Left kidney (tissue), 2 donors: ENCODE results near the gene MAST4. TPM values are rescaled to one million over a fixed set of nuclear protein-coding genes. Genes with fewer than 3 reads are reported as not detected.
"Not testable (repeated sequence)": the region's sequence is repeated elsewhere in the genome, so short reads cannot be mapped to it uniquely, and the experiment has no call there.

Experiments used
- DNase-seq: peaks from one replicate; pipeline ENCODE4 v3.0.0-alpha.2; 2013
- polyA plus RNA-seq: library from polyadenylated mRNA; unstranded; fragments of 120-200 nt; gene quantifications from one replicate; pipeline ENCODE4 v1.2.1, GENCODE V29; 2013; ENCODE audit not compliant: insufficient read length

Gene MAST4
- polyA plus RNA-seq, 1 donor, result 19.7 TPM

DNA sequence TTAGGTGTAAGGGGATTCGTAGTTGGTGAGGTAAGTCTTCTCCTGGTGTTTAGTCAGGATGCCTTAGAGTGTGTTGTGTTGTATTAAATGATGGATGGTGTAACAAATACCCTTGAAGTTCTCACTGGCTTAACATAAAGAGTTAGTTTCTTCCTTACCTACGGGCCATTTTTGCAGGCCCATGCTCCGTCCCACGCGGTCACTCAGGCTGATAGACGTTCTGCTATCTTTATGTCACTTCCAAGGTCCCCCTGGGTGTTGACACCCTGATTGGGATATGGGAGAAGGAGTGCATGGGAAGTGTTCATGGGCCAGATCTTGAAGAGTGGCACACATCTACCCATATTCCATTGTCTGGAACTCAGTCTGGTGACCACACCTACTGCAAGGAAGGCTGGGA, 214.0 kb downstream of the MAST4 start:
- DNase-seq, result no peak

DNA sequence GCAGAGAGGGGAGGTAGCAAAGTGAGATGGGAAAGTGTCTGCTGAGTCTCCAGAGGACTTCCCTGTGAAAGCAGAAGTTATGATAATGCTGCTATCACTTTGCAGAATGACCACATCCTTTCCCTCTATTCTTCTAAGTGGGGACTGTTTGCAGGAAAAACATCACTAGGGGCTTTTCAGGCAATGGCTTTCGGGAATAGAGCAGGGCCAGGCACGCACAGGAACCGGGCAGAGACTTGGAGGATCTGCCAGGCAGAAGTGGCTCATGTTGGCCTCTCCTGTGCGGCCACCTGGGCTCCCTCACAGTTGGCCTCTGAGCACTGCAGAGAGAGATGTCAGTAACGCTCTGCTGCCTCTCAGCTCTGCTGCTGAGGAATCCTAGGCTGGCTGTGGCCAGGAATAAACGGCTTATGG, 214.7 kb downstream of the MAST4 start:
- DNase-seq, result no peak

DNA sequence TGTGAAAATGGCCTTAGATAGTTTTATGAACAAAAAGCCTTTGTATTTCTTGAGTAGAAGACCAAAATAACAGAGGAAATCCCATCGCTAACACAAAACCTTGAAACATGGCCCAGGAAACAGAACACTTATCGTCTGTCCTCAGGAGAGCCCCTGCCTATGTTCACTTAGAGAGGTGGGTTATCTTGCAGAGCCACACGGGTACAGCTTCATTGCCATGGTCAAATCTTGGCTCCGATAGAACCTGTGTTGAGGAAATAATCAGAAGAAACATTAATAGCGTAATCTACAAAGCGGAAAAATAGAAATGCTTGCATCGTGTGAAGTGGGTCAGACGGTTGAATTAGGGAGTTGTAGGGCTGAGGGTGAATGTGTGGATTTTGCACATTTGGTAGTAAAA, 216.1 kb downstream of the MAST4 start:
- no peak for DNase-seq

DNA sequence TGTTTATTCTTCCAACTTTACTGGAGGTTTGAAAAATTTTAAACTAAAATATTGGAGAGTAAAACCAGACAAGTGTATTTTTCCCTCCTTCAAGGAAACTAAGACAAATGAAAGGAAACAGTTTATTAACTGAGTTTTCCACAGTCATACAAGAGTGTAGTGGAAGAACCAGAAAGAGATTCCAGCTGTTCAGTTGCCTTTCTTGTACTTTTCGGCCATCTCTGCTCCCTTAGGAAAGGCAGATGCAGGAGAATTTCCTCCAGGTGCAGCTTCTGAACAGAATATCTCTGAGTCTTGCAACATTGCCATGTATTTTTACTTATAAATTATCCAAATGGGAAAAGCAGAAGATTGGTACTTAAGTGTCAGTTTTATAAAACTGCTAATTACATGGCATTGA, 217.1 kb downstream of the MAST4 start:
- DNase-seq, result no peak

DNA sequence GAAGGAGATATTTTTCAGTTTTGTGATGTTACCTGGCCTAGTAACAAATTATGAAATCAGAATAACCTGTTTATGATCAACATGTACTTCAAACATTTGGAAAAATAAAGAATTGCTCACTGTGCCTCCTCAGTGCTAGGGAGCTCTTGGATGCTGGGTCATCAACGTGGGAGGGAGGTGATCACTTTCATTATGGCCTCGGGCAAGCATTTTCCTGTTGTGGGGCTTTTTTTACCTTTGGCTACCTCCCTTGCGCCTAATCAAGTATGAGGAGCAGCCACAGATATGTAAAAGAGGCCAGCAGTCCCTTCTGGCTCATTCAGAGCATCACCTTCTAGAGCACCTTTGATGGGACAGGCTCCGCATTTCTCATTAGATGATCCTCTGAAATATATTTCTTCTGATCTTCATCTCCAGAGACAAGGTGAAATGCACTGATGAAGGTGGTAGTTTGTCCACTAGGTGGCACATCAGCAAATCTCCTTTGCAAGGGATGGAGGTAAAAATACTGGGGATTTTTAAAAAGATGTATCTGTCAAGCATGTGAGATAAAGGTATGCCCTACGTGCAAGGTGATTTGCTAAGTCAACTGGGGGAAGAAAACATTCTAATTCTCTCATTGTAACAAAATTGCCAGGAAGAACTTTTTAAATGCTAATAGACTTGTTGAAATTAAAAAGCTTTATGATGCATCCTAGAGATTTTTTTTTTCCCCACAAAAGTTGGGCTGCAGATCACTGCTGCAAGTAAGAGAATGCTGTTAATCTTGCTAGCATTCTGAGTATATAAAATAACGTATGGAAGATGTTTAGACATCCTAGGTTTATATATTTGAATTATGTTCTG, 218.2 kb downstream of the MAST4 start:
- no peak for DNase-seq

DNA sequence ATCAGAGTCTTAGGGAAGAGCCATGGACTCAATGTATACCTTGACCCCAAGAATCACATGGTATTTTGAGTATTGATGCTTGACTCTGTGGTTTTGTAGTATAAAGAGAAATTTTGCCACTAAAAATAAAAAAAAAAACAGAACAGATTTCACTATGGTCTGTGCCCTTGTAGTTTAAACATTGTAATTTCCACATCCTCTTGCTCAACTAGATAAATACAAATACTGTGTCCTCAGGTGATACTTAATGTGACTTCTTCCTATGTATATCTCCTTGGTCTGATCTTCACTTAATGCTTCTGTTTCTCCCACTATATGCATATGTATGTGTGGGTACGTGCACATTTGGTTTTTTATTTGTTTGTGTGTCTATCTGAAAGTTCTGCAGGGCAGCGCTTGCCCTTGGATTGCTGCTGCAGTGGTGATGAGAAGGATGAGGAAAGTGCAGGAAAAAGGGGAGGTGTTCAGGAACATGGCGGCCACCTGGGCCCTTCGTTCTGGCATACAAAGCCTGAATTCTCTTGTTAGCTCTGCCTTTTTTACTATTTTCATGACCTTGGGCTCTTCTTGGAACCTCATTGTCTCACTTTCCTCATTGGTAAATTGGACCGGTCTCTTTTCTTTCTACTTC, 222.2 kb downstream of the MAST4 start:
- no peak for DNase-seq

DNA sequence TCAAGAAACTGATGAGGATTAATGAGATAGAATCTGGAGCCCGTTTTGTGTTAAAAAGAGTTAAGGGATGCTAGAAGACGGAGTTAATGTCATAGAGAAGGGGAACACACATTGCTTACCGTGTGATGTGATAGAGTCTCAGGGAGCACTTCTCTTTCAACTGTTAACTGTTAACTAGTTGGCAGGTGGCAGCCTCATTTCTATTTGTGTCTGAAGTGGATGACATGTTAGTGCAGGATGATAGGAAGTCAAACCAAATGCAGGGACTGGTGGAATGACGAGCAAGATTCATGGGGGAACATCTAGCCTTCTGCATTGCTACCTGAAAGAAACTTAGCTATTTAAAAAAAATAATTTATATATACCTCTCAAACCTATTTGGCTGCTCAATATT, 222.7 kb downstream of the MAST4 start:
- DNase-seq, result no peak

DNA sequence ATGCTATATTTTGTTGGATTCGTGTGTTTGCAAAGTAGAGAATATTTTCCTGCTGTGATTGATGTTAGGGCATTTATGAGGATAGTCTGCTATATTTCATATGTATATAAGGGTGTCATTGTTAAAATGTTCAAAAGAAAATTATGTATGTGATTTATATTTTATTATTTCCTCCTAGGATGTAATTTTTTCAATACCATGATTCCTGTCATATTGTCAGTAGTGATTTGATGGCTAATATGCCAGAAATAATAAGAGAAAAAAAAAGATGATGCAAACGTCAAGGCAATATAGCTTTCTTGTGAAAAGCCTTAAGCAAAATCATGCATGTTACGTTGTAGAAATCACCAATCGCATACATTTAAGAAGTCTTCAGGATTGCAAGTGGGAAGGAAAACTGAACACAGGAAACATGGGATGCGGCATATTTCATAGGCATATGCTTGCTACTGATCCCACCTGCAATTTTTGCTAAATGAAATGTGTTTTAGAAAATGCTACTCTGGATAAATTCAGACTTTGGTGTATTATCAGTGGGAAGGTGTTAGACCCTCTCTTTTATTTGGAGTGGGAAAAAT, 224.5 kb downstream of the MAST4 start:
- DNase-seq, result no peak

DNA sequence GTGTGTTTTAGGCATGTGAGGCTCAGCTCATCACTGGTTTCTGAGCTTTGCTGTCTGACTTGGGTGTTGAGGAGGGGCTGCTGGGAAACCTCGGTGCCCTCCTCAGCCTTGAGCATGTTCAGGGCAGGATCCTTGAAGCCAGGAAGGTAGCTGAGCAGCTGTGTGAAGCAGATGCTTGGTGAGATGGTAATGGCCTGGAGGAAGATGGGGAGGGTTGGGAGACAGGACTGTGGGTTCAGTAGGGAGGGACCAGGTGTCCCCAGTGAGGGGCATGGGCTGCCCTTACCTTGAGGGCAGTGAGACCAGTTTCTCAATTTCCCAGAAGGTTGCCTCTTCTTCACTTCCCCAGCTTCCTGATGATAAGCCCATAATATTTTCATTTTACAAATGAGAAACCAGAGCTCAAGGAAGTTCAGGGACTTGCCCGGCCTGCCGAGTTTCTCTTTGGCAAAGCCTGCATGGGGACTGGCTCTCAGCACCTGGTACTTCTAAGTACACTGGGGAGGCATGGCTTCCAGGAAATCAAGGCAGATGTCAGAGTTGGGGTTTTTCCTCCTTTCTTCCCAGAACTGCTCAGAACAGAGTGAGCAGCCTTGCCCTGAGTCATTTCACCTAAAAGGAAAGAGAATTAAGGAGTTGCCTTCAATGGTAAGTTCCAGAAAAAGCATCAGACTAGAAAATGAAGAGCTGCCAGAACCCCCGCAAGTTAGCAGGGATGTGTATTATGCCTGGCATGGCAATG, 225.7 kb downstream of the MAST4 start:
- no peak for DNase-seq

DNA sequence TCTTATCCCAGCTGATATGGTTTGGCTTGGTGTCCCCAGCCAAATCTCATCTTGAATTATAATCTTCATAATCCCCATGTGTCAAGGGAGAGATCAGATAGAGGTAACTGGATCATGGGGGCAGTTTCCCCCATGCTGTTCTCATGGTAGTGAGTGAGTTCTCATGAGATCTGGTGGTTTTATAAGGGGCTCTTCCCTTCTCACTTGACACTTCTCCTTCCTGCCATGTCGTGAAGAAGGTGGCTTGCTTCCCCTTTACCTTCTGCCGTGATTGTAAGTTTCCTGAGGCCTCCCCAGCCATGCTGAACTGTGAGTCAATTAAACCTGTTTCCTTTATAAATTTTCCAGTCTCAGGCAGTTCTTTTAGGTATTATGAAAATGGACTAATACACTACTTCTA, 226.7 kb downstream of the MAST4 start:
- DNase-seq, result not testable (repeated sequence)

DNA sequence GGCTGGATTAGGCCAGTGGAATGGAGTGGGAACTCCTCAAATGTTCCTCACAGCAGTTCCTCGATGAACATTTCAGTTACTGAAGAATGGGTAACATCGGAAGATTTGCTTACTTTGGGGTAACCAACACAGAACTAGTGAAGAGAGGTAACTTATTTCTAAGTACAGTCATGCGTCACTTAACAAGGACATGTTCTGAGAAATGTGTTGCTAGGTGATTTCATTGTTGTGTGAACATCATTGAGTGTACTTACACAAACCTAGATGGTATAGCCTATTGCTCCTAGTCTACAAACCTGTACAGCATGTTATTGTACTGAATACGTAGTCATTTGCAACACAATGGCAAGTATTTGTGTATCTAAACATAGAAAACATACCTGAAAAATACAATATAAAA, 228.3 kb downstream of the MAST4 start:
- DNase-seq, result no peak

DNA sequence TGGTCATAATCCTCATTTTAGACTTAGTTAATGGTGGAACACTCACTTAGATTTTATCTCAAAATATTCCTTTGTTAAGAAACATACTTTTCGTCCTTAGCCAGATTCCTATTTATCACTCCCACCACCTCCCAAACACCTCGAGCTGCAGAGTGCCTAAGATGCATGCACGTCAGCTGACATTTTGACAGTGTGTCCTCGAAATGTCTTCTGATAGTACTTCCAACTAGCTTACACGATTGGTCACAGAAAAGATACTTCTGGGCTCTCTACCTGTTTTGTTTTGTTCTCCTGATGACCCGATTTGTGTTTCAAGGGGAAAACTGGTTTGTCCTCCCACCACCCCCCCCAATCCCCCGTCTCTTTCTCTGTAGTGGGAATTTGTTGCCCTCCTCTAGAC, 230.1 kb downstream of the MAST4 start:
- DNase-seq, result no peak

DNA sequence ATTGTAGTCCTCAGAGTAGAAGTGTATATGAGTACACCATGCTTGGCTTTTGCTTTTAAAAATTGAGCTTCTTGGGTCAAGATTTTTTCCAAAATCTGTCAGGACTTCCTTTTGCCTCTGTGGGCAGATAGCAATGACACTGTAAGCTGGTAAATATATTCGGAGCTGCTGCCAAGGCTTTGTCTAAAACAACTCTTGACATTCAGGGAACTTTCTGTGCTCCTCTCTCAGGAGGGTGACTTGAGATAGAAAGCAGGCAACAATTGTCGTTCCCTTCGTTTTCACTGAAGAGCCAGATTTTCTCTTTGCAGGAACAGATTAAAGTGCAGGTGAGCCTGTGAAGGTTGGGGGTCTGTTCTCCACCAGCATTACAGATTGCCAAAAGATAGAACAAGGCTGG, 230.5 kb downstream of the MAST4 start:
- no peak for DNase-seq

DNA sequence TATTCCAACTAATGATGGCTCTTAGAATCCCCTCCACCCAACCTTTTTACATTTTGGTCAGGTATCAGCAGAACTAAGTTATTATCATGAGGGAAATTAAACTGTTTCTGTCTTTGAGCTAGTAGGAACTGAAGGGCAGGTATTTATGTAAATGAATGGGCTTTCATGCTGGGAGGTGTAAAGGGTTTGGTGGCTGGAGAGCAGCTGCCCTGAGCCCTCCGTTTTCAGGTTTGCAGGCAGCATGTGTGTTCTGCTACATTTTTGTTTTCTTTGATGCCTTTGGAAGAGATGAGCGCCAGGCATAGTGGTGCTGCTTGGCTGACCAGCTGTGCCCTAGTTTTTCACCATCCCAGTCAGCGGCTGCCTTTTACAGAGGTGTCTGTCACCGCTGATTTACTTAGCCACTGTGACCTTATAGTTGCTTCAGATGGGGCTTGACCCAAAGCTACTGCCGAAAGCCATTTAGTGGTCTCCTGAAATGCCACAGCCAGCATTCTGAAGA, 231.9 kb downstream of the MAST4 start:
- DNase-seq, result no peak

DNA sequence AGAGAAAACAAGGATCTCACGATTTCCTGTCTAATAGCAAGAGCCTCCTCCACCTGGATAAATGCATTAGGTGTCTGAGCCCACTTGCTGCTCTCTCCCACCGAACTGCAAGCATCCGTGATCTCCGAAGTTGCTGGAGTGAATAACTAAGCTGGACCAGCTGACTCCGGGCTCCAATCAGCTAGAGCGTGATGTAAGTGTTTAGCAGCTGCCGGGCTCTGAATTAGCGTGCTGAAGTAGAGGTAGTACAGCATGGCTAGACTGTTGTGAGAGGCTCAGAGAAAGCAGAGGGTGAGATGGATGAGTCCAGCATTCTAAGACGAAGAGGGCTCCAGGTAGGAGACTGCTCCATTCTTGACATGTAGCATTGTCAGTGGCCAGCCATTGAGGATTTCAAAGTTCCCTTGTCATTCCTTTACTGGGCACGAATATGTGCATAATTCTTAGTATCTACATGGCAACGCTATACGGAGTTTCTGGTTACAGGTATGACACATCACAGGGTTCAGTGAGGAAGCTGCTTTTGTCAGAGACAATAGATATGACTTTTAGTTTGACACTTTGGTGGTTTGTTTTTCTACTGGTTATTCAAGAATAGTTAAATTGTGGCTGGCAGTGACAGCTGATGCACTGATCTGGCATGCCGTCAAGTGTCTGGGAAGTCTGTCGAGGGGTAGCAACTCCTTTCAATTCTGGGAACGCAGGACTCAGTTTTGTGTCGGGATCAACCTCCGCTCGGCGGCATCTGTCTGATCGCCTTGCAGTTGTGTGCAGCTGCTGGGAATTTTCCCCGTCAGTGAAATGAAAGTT, 232.6 kb downstream of the MAST4 start:
- DNase-seq, result peak; percentile 83

DNA sequence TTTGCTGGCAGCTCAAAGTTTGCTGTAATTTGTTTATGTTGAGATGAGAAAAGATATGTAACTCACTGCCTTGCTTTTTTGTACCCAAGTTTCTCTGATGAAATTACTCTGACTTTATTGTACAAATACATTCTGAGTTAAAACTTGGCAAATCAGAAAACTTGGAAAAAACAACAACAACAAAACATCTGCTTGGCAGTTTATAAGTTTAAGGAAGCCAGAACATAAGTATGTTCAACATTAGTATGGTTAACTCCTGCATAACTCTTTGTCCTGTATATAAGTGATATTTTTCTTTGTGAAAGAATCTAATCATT, 233.1 kb downstream of the MAST4 start:
- no peak for DNase-seq

DNA sequence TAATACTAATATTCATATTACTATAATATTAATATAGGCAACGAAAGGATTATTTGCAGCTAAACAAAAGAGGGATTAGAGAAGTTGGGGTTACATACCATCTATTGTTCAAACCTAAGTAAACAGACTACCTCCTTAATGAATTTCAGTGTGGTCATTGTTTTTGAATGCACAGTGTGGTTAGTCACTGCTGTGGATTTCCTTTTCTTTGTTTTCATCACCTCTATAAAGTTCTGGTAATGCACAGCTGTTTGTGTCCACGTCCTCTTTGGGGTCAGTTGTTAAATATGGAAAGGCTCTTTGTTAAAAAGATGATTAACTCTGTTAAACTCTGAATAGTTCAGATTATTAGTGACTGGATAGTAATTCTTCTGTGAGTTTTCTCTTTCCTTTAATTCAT, 233.6 kb downstream of the MAST4 start:
- DNase-seq, result no peak

DNA sequence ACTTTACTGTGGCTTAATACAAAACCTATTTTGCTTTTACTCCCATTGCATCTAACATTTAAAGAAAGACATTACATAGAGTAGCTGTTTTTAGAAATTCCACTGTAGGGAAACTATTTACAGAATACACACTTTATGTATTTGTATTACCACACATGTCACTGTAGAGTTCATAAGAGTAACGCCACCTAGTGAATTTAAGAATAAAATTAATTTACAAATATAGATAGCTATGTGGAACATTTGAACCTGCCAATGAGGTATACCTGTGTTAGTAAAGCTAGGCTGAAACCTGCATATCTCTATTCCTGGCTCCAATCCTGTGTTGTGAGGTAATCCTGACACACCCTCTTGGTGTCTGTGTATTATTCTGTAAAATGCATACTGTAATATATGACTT, 234.4 kb downstream of the MAST4 start:
- DNase-seq, result no peak

DNA sequence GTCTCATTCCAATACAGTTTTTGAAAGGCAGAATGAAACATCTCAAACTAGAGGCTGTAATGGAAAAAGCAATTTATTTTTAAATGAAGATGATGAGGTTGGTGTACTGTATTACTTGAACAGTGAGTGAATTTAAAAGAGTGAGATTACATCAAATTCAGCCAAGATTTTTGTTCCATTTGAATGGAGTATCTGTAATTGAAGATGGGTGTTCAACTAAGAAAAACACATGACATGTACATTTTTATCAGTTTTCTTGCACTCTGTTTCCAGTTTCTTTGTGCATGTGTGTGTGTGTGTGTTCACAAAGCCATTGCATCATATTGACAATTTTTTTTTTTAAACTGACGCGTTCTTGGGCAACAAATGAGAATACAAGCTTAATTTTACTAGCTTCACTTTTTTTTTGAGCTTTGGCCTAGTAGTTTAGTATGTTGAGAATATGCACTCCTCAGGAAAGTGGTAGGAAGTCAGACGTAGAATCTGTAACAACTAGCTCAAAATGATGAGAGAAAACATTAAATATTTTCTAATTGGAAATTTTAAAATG, 243.5 kb downstream of the MAST4 start:
- no peak for DNase-seq

DNA sequence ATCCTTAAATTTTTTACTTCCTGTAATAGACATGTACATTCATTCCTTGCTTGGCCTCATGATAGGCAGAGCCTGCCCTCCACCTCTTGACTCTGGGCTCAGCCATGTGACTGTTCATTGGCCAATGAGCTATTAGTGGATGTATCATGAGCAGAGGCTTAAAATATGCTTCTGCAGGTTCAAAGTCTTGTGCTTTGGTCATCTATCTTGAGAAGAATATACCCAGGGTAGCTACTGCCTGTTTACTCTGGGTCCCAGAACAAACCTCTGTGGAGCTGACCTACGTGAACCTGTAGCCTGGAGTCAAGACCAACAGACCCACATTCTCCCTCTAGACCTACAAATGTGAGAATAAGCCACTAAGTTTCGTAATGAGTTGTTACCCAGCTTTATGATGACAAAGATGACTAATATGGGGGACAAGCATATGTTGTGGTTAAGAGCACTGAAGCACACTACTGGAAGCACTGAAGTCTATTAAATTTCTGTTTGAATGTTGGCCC, 244.4 kb downstream of the MAST4 start:
- no peak for DNase-seq

DNA sequence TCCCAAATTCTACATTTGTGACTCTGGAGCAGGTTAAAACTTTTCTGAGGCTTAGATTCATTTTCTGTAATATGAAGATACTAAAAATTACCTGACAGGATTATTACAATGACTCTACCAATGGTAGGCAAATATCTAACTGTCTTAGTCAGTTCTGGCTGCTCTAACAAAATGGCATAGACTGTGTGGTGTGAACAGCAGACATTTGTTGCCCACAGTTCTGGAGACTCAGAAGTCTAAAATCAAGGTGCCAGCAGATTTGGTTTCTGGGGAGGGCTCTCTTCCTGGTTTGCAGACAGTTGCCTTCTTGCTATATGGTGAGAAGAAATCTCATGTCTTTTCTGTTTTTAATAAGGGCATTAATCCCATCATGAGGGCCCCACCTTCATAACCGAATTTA, 245.1 kb downstream of the MAST4 start:
- DNase-seq, result no peak
